OCI-LY3 (cell line): ENCODE data around the gene EIF3K.

Source experiments
- EZH2phosphoT487 ChIP-seq: fragments of 200-600 bp; shearing (Covaris generic); IDR thresholded peaks from 2 replicates; pipeline ENCODE4 v1.6.1; 2018; ENCODE audit warnings: antibody characterized with exemption, mixed run types, low read depth
- TF ChIP-seq, protein P1 (sequence below): fragments of 200-600, 300-600 bp; sonication (generic); IDR thresholded peaks from 2 replicates; pipeline ENCODE4 v1.5.1; 2014; ENCODE audit warnings: antibody characterized with exemption, low read length, low read depth

DNA sequence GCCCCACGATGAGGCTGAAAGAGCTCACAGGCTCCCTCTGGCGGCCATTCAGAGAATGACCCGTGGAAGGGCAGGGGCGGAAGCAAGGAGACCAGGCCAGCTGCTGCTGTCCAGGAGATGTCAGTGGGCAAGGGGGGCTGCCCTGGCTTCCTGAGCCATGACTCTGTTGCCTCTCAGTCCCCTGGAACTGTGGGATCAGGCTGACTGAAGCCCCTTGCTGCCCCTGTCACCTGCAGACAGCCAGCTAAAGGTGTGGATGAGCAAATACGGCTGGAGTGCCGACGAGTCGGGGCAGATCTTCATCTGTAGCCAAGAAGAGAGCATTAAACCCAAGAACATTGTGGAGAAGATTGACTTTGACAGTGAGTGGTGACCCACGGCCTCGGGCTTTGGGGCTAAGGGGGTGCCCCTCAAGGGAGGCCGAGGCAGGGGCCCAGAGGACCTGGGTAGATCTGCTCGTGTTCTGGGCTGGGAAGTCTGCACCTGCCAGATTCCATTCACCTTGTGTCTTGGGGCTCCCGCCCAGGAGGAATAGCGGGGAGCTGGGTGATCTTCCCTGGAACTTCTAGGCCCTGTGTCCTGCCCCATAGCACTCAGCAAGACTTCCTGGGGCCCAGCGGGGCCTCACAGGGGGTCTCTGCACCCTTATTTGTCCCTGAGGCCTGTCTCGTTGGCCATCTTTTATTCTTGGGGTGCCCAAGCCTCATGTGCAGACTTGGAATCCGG lies 15.9 kb downstream of the EIF3K start:
- TF ChIP-seq, protein P1, sequence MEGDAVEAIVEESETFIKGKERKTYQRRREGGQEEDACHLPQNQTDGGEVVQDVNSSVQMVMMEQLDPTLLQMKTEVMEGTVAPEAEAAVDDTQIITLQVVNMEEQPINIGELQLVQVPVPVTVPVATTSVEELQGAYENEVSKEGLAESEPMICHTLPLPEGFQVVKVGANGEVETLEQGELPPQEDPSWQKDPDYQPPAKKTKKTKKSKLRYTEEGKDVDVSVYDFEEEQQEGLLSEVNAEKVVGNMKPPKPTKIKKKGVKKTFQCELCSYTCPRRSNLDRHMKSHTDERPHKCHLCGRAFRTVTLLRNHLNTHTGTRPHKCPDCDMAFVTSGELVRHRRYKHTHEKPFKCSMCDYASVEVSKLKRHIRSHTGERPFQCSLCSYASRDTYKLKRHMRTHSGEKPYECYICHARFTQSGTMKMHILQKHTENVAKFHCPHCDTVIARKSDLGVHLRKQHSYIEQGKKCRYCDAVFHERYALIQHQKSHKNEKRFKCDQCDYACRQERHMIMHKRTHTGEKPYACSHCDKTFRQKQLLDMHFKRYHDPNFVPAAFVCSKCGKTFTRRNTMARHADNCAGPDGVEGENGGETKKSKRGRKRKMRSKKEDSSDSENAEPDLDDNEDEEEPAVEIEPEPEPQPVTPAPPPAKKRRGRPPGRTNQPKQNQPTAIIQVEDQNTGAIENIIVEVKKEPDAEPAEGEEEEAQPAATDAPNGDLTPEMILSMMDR: peak; percentile 97
- no peak for TF ChIP-seq EZH2phosphoT487
